ENCODE measurements around the gene PPP3CA. TPM values are rescaled to one million over a fixed set of nuclear protein-coding genes. Genes with fewer than 3 reads are reported as not detected.
A peak's percentile ranks its signal among the peaks of the same experiment; 100 is the strongest.

PPP3CA gene
- total and polyA plus RNA-seq, 2 of the 13 experiments (the other 11 are each of a cell fraction or from before 2014, with no cell fraction given) = 4.8 to 13.2 TPM

DNA sequence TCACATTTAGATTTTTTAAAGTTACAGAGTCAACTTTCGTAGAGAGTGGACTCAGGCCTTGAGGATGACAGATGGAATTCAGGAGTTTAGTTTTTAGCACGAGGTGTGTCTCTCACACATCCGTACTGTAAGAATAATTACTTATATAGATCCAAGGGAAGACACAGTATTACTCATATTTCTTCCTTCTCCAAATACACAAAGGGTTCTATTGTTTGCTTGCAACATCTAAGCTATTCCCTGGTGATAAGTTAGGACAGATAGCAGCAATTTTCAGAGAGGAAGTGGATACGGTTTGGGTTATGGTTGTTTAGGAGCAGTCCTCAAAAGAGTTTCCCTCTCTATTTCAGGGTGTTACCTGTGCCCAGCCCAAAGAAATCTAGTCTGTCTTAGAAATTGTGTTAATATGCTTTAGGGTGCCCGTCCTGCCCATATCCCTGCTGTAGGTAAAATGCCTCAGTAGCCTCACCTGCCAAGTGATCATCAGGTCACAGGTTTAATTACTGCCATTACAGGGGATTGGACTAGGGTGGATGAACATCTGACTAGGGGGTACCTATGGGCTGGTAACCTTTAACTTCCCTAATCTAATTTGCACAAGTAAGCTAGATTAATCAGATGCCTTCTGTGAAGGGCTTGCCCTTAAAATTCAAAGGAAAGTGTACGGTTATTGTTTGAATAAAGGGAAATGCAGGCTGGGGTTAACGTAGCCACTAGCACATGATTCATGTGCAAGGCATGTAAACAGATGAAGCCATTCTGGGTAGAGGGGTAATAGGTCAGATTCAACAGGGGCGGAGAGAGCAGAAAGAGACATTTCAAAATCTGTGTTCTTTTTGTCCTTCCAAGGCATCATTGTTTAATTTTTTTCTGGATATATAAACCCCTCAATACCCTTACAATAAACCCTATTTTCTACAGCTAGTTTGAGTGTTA is 8.7 kb upstream of the PPP3CA start (continued):
- TF ChIP-seq STAG1 (CRISPR knock-in tag; IDR thresholded peaks at IDR 0.05) = no peak
- TF ChIP-seq ZNF260 (CRISPR knock-in tag; IDR thresholded peaks at IDR 0.05; ENCODE audit: borderline replicate concordance, low read depth) = no peak
- TF ChIP-seq RXRB (CRISPR knock-in tag; IDR thresholded peaks at IDR 0.05; ENCODE audit: borderline replicate concordance) = peak; percentile 80
- TF ChIP-seq, protein P1, sequence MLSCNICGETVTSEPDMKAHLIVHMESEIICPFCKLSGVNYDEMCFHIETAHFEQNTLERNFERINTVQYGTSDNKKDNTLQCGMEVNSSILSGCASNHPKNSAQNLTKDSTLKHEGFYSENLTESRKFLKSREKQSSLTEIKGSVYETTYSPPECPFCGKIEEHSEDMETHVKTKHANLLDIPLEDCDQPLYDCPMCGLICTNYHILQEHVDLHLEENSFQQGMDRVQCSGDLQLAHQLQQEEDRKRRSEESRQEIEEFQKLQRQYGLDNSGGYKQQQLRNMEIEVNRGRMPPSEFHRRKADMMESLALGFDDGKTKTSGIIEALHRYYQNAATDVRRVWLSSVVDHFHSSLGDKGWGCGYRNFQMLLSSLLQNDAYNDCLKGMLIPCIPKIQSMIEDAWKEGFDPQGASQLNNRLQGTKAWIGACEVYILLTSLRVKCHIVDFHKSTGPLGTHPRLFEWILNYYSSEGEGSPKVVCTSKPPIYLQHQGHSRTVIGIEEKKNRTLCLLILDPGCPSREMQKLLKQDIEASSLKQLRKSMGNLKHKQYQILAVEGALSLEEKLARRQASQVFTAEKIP (CRISPR knock-in tag; IDR thresholded peaks at IDR 0.05; ENCODE audit: borderline replicate concordance) = no peak
- TF ChIP-seq ZNF44 (CRISPR knock-in tag; IDR thresholded peaks at IDR 0.05) = no peak
- no peak for TF ChIP-seq MLLT10 (CRISPR knock-in tag; IDR thresholded peaks at IDR 0.05)
- peak; percentile 72 for TF ChIP-seq SAP130 (CRISPR knock-in tag; IDR thresholded peaks at IDR 0.05; ENCODE audit: low read depth)
- peak; percentile 40; the same call in 1 of the 2 replicates for TF ChIP-seq BCL6 (CRISPR knock-in tag; IDR thresholded peaks at IDR 0.05)
- peak; percentile 89 for TF ChIP-seq PRDM10 (CRISPR knock-in tag; IDR thresholded peaks at IDR 0.05; ENCODE audit: low read depth)
- TF ChIP-seq ATF7 (IDR thresholded peaks at IDR 0.05) = peak; percentile 32; the same call in 1 of the 2 replicates
- TF ChIP-seq ATF7 (CRISPR knock-in tag; IDR thresholded peaks at IDR 0.05) = no peak
- peak in 1 of 2 experiments; percentile 69; a peak in 2 of 4 replicates for TF ChIP-seq EP300 (IDR thresholded peaks at IDR 0.05; ENCODE audit: low read depth in 2 of 2, low read length in 2 of 2)
- TF ChIP-seq EP300 (CRISPR knock-in tag; IDR thresholded peaks at IDR 0.05; ENCODE audit: borderline replicate concordance) = peak; percentile 52; the same call in 1 of the 2 replicates
- peak; percentile 44 to 72; a peak in 3 of 4 replicates for TF ChIP-seq NR2F1 (CRISPR knock-in tag; IDR thresholded peaks at IDR 0.05)
- TF ChIP-seq, protein P2, sequence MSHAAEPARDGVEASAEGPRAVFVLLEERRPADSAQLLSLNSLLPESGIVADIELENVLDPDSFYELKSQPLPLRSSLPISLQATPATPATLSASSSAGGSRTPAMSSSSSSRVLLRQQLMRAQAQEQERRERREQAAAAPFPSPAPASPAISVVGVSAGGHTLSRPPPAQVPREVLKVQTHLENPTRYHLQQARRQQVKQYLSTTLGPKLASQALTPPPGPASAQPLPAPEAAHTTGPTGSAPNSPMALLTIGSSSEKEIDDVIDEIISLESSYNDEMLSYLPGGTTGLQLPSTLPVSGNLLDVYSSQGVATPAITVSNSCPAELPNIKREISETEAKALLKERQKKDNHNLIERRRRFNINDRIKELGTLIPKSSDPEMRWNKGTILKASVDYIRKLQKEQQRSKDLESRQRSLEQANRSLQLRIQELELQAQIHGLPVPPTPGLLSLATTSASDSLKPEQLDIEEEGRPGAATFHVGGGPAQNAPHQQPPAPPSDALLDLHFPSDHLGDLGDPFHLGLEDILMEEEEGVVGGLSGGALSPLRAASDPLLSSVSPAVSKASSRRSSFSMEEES (CRISPR knock-in tag; IDR thresholded peaks at IDR 0.05) = 0 out of 2 replicates have a peak, but pooled peaks have one; percentile 68
- 0 out of 2 replicates have a peak, but pooled peaks have one; percentile 24 for TF ChIP-seq ZMYM4 (CRISPR knock-in tag; IDR thresholded peaks at IDR 0.05)
- TF ChIP-seq CREB1 (IDR thresholded peaks at IDR 0.05) = no peak
- TF ChIP-seq CREB1 (CRISPR knock-in tag; IDR thresholded peaks at IDR 0.05) = peak; percentile 68
- TF ChIP-seq RBFOX2 (IDR thresholded peaks at IDR 0.05; ENCODE audit: low read depth, low read length) = no peak
- TF ChIP-seq XRCC5 (optimal IDR thresholded peaks at IDR 0.05; ENCODE audit: low read length) = peak; percentile 39
- peak; percentile 82 for TF ChIP-seq HMG20A (CRISPR knock-in tag; IDR thresholded peaks at IDR 0.05; ENCODE audit: borderline replicate concordance)
- peak; percentile 32; the same call in 1 of the 2 replicates for TF ChIP-seq FOXK1 (CRISPR knock-in tag; IDR thresholded peaks at IDR 0.05; ENCODE audit: borderline replicate concordance, low read depth)
- TF ChIP-seq ZNF12 (CRISPR knock-in tag; IDR thresholded peaks at IDR 0.05) = peak; percentile 54; the same call in 1 of the 2 replicates
- TF ChIP-seq KDM6A (CRISPR knock-in tag; IDR thresholded peaks at IDR 0.05; ENCODE audit: low read depth) = 0 out of 2 replicates have a peak, but pooled peaks have one; percentile 21
